HL-60 (cell line): ENCODE measurements around the gene ZEB1.

Experiments used
- CTCF ChIP-seq: IDR thresholded peaks from one replicate; pipeline ENCODE4 v1.5.1; 2011; ENCODE audit warnings: low read length, control low read depth, inconsistent platforms; ENCODE audit not compliant: insufficient read depth
- POLR2AphosphoS5 ChIP-seq: IDR thresholded peaks from 2 replicates; pipeline ENCODE4 v1.6.1; 2012; ENCODE audit warnings: low read depth

- no peak for TF ChIP-seq CTCF
- no peak for TF ChIP-seq POLR2AphosphoS5
Measured at GRCh38 chr10:31457858-31458257, 138.8 kb downstream of the ZEB1 start.
